IPS-15b (cell line): ENCODE results near the gene RAN.
"Not testable (repeated sequence)": the region's sequence is repeated elsewhere in the genome, so short reads cannot be mapped to it uniquely, and the experiment has no call there.

Source experiments
- H3K27me3 ChIP-seq: one replicate; pipeline ENCODE4 v1.6.1; 2013; ENCODE audit warnings: low read length; ENCODE audit not compliant: control insufficient read depth, insufficient read depth
- H3K36me3 ChIP-seq: one replicate; pipeline ENCODE4 v1.6.1; 2013; ENCODE audit warnings: low read length; ENCODE audit not compliant: control insufficient read depth, insufficient read depth
- H3K4me1 ChIP-seq: one replicate; pipeline ENCODE4 v1.6.1; 2013; ENCODE audit warnings: mild to moderate bottlenecking, low read length; ENCODE audit not compliant: control insufficient read depth, insufficient read depth
- H3K4me3 ChIP-seq: one replicate; pipeline ENCODE4 v1.5.1; 2013; ENCODE audit warnings: low read depth, low read length
- H3K9ac ChIP-seq: one replicate; pipeline ENCODE4 v1.6.1; 2013; ENCODE audit warnings: low read depth, mild to moderate bottlenecking, low read length
- H3K9me3 ChIP-seq: one replicate; pipeline ENCODE4 v1.6.1; 2013; ENCODE audit warnings: mild to moderate bottlenecking, low read length; ENCODE audit not compliant: control insufficient read depth, insufficient read depth

RAN gene

GRCh38 chr12:130858084-130858483 lies 13.8 kb upstream of the RAN start:
- H3K36me3 ChIP-seq, result no peaks in the 10 kb centered on the region
- peaks cover 4% of the 10 kb centered on the region for H3K9me3 ChIP-seq
- H3K27me3 ChIP-seq, result no peaks in the 10 kb centered on the region
- H3K4me3 ChIP-seq, result no peak overlapping the region
- H3K4me1 ChIP-seq, result peaks cover 5% of the 10 kb centered on the region
- no peak overlapping the region for H3K9ac ChIP-seq

GRCh38 chr12:130859161-130859560 lies 12.7 kb upstream of the RAN start:
- H3K9ac ChIP-seq, result no peak overlapping the region
- H3K36me3 ChIP-seq, result no peaks in the 10 kb centered on the region
- no peaks in the 10 kb centered on the region for H3K27me3 ChIP-seq
- H3K4me3 ChIP-seq, result no peak overlapping the region
- H3K9me3 ChIP-seq, result peaks cover 4% of the 10 kb centered on the region
- peaks cover 5% of the 10 kb centered on the region for H3K4me1 ChIP-seq

- H3K4me3 ChIP-seq, result no peak overlapping the region
- H3K4me1 ChIP-seq, result no peaks in the 10 kb centered on the region
- peaks cover 4% of the 10 kb centered on the region for H3K9me3 ChIP-seq
- H3K27me3 ChIP-seq, result no peaks in the 10 kb centered on the region
- no peak overlapping the region for H3K9ac ChIP-seq
- H3K36me3 ChIP-seq, result no peaks in the 10 kb centered on the region
Observed at GRCh38 chr12:130860311-130860710, 11.6 kb upstream of the RAN start.

DNA sequence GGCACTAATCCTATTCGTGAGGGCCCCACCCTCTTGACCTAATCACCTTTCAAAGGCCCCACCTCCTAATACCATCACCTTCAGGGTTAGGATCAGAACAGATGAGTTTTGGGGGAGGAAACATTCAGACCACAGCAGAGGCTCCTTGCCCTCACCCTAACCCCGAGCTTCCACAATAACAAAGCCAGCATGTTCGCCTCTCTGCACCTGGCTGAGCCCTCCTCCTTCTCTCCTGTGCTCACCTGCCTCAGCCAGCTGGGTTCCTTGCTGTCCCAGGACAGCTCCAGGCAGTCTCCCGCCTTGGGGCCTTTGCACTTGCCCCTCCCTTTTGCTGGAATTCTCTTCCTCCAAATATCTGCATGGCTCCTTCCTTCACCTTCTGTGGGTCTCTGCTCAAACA lies 9.7 kb upstream of the RAN start:
- Histone ChIP-seq H3K4me3 (no peak overlapping the region), H3K36me3 (no peaks in the 10 kb centered on the region), H3K27me3 (no peaks in the 10 kb centered on the region), H3K9me3 (peaks cover under 1% of the 10 kb centered on the region), H3K9ac (no peak overlapping the region), H3K4me1 (no peaks in the 10 kb centered on the region)

DNA sequence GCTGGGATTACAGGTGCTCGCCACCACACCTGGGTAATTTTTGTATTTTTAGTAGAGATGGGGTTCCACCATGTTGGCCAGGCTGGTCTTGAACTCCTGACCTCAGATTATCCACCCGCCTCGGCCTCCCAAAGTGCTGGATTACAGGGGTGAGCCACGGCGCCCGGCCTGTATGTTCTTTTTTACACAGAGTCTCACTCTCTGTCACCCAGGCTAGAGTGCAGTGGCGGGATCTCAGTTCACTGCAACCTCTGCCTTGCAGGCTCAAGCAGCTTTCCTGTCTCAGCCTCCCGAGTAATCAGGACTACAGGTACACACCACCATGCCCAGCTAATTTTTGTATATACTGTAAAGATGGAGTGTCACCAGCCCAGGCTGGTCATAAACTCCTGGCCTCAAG lies 9.1 kb upstream of the RAN start:
- H3K27me3 ChIP-seq, H3K36me3 ChIP-seq, H3K9me3 ChIP-seq, H3K4me1 ChIP-seq, H3K4me3 ChIP-seq, H3K9ac ChIP-seq: not testable (repeated sequence)

GRCh38 chr12:130863298-130863697 lies 8.6 kb upstream of the RAN start:
- Histone ChIP-seq H3K36me3 (no peaks in the 10 kb centered on the region), H3K9ac (no peak overlapping the region), H3K4me3 (no peak overlapping the region), H3K9me3 (no peaks in the 10 kb centered on the region), H3K4me1 (no peaks in the 10 kb centered on the region), H3K27me3 (no peaks in the 10 kb centered on the region)

- Histone ChIP-seq H3K9ac (no peak overlapping the region), H3K9me3 (no peaks in the 10 kb centered on the region), H3K4me1 (no peaks in the 10 kb centered on the region)
Observed at GRCh38 chr12:130868412-130868811, 3.5 kb upstream of the RAN start.

DNA sequence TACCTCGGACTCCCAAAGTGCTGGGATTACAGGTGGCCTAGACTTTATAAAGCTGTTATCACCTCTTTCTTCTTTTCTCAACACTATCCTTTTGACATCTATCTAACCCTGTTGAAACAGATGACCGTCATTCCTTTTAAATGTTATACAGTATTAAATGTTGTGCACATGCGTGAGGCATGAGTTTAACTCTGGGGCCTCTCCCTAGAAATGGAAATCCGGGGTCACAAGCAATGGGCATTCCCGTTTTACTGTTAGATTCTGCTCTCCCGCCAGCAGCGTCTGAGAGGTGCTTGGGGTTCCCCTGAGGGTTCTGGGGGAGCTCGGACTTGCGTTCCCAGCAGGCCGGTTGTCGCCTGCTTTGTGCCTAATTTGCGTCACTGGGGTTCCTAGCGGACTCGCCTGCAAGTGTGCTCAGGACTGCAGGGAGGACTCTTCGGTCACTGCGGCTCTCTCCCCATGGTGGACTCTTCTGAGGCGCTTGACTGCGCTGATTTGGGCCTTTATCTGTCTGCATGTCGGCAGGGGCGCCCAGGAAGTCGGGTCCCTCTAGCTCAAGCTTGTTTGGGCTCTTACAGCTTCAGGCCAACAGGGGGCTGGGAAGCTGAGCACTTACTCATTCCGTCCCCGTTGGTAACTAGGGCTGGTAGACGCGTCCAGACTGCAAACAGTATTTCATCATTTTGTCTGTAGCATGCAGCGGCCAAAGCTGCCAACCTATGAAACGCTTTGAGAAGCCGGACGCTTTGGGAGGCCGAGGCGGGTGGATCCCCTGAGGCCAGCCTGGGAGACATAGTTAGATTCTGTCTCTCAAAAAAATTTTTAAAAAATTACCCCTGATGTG lies 1.2 kb upstream of the RAN start:
- Histone ChIP-seq H3K9ac (no peak overlapping the region), H3K27me3 (no peaks in the 10 kb centered on the region), H3K9me3 (no peaks in the 10 kb centered on the region), H3K36me3 (peaks cover 27% of the 10 kb centered on the region), H3K4me3 (peak overlapping the region; percentile 72), H3K4me1 (peaks cover 3% of the 10 kb centered on the region)

More at GRCh38 chr12:130868412-130868811, 3.5 kb upstream of the RAN start:
- H3K4me3 ChIP-seq, result no peak overlapping the region
- no peaks in the 10 kb centered on the region for H3K27me3 ChIP-seq
- H3K36me3 ChIP-seq, result peaks cover 9% of the 10 kb centered on the region

GRCh38 chr12:130872179-130873096 lies 572 bp downstream of the RAN start:
- Histone ChIP-seq H3K36me3 (peaks cover 35% of the 10 kb centered on the region), H3K9me3 (no peaks in the 10 kb centered on the region), H3K27me3 (no peaks in the 10 kb centered on the region), H3K9ac (peak overlapping the region; percentile 89), H3K4me1 (peaks cover 3% of the 10 kb centered on the region), H3K4me3 (peak overlapping the region; percentile 70)

GRCh38 chr12:130873106-130873795 lies 1.4 kb downstream of the RAN start:
- H3K4me3 ChIP-seq, result peak overlapping the region; percentile 70
- H3K36me3 ChIP-seq, result peaks cover 35% of the 10 kb centered on the region
- H3K27me3 ChIP-seq, result no peaks in the 10 kb centered on the region
- H3K4me1 ChIP-seq, result peaks cover 4% of the 10 kb centered on the region
- peak overlapping the region; percentile 89 for H3K9ac ChIP-seq
- H3K9me3 ChIP-seq, result no peaks in the 10 kb centered on the region

DNA sequence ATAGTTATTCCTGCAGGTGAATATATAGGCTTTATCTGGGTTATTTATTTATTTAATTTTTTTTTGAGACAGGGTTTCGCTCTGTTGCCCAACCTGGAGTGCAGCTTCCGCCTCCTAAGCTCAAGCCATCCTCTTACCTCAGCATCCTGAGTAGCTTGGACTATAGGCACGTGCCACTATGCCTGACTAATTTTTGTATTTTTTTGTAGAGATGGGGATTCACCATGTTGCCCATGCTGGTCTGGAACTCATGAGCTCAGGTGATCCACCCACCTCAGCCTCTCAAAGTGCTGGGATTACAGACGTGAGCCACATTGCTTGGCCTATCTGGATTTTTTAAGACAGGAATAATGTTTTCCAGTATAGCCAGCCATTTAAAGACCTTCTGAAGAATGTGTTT lies 2.0 kb downstream of the RAN start:
- Histone ChIP-seq H3K4me3 (peak overlapping the region; percentile 70), H3K36me3 (peaks cover 35% of the 10 kb centered on the region), H3K9ac (no peak overlapping the region), H3K9me3 (no peaks in the 10 kb centered on the region), H3K27me3 (no peaks in the 10 kb centered on the region), H3K4me1 (peaks cover 7% of the 10 kb centered on the region)
